ENCODE measurements around the gene NAT14.

NAT14 gene

GRCh38 chr19:55491546-55492360 lies 6.8 kb downstream of the NAT14 start:
- Histone ChIP-seq H3F3A (ENCODE audit: insufficient read depth, low read length) (no peaks in the 10 kb centered on the region), H3K27ac (ENCODE audit: low read length) (no peak overlapping the region), H4K20me1 (ENCODE audit: insufficient read depth, low read length) (no peaks in the 10 kb centered on the region), H3K79me2 (ENCODE audit: low read length) (no peaks in the 10 kb centered on the region), H3K36me3 (replicated peaks; ENCODE audit: insufficient read depth, low read length) (no peaks in the 10 kb centered on the region), H3K9me2 (replicated peaks; ENCODE audit: insufficient read depth, low read length) (no peaks in the 10 kb centered on the region), H3K4me2 (ENCODE audit: low read depth, low read length) (no peak overlapping the region), H3K27me3 (replicated peaks; ENCODE audit: insufficient read depth, low read length) (peaks cover 93% of the 10 kb centered on the region), H3K4me1 (ENCODE audit: low read length) (no peaks in the 10 kb centered on the region), H3K9me3 (replicated peaks; ENCODE audit: insufficient read depth, low read length) (no peaks in the 10 kb centered on the region), H2AFZ (ENCODE audit: low read length) (no peak overlapping the region), H3K4me3 (ENCODE audit: low read length) (no peak overlapping the region), H3K9ac (ENCODE audit: low read length) (no peak overlapping the region)
- TF ChIP-seq EZH2 (optimal IDR thresholded peaks at IDR 0.05; ENCODE audit: low read depth, low read length) (no peak), CTCF (IDR thresholded peaks at IDR 0.05; ENCODE audit: low read length) (no peak), EZH2phosphoT487 (IDR thresholded peaks at IDR 0.05; ENCODE audit: low read length) (no peak)
- DNase-seq: no peak

GRCh38 chr19:55492362-55492944 lies 7.5 kb downstream of the NAT14 start:
- no peak for DNase-seq
- Histone ChIP-seq H3K4me1 (ENCODE audit: low read length) (no peaks in the 10 kb centered on the region), H3K9me3 (replicated peaks; ENCODE audit: insufficient read depth, low read length) (no peaks in the 10 kb centered on the region), H3K27me3 (replicated peaks; ENCODE audit: insufficient read depth, low read length) (peaks cover 93% of the 10 kb centered on the region), H3K36me3 (replicated peaks; ENCODE audit: insufficient read depth, low read length) (no peaks in the 10 kb centered on the region), H4K20me1 (ENCODE audit: insufficient read depth, low read length) (no peaks in the 10 kb centered on the region), H3K4me3 (ENCODE audit: low read length) (no peak overlapping the region), H3F3A (ENCODE audit: insufficient read depth, low read length) (no peaks in the 10 kb centered on the region), H3K9me2 (replicated peaks; ENCODE audit: insufficient read depth, low read length) (no peaks in the 10 kb centered on the region), H3K27ac (ENCODE audit: low read length) (no peak overlapping the region), H2AFZ (ENCODE audit: low read length) (no peak overlapping the region), H3K79me2 (ENCODE audit: low read length) (no peaks in the 10 kb centered on the region), H3K9ac (ENCODE audit: low read length) (no peak overlapping the region), H3K4me2 (ENCODE audit: low read depth, low read length) (no peak overlapping the region)
- no peak for TF ChIP-seq CTCF (IDR thresholded peaks at IDR 0.05; ENCODE audit: low read length)
- no peak for TF ChIP-seq EZH2 (optimal IDR thresholded peaks at IDR 0.05; ENCODE audit: low read depth, low read length)
- TF ChIP-seq EZH2phosphoT487 (IDR thresholded peaks at IDR 0.05; ENCODE audit: low read length): no peak

- no peak overlapping the region for H3K4me3 ChIP-seq (ENCODE audit: low read length)
- H3K9me2 ChIP-seq (replicated peaks; ENCODE audit: insufficient read depth, low read length): no peaks in the 10 kb centered on the region
- H3K4me2 ChIP-seq (ENCODE audit: low read depth, low read length): no peak overlapping the region
- no peaks in the 10 kb centered on the region for H3K9me3 ChIP-seq (replicated peaks; ENCODE audit: insufficient read depth, low read length)
- peaks cover 95% of the 10 kb centered on the region for H3K27me3 ChIP-seq (replicated peaks; ENCODE audit: insufficient read depth, low read length)
- H3K9ac ChIP-seq (ENCODE audit: low read length): no peak overlapping the region
- no peak overlapping the region for H2AFZ ChIP-seq (ENCODE audit: low read length)
- no peak overlapping the region for H3K27ac ChIP-seq (ENCODE audit: low read length)
- no peaks in the 10 kb centered on the region for H4K20me1 ChIP-seq (ENCODE audit: insufficient read depth, low read length)
- H3K36me3 ChIP-seq (replicated peaks; ENCODE audit: insufficient read depth, low read length): no peaks in the 10 kb centered on the region
- TF ChIP-seq EZH2phosphoT487 (IDR thresholded peaks at IDR 0.05; ENCODE audit: low read length) (no peak), EZH2 (optimal IDR thresholded peaks at IDR 0.05; ENCODE audit: low read depth, low read length) (no peak), CTCF (IDR thresholded peaks at IDR 0.05; ENCODE audit: low read length) (no peak)
- no peaks in the 10 kb centered on the region for H3F3A ChIP-seq (ENCODE audit: insufficient read depth, low read length)
- no peak for DNase-seq
- H3K4me1 ChIP-seq (ENCODE audit: low read length): no peaks in the 10 kb centered on the region
- no peaks in the 10 kb centered on the region for H3K79me2 ChIP-seq (ENCODE audit: low read length)
Observed at GRCh38 chr19:55493052-55493644, 8.2 kb downstream of the NAT14 start.

All from MM.1S (cell line).